SK-N-SH treated with all-trans-retinoic acid at 6 μM for 48 hours (cell line): ENCODE data around the gene XPNPEP2.

Source experiments
- ESRRG ChIP-seq: fragments of 250-450 bp; sonication (Bioruptor Pico); IDR thresholded peaks from 2 replicates; pipeline ENCODE4 v1.6.1; 2021; ENCODE audit warnings: mild to moderate bottlenecking
- OSR1 ChIP-seq: fragments of 250-450 bp; sonication (Bioruptor Pico); IDR thresholded peaks from 2 replicates; pipeline ENCODE4 v1.8.0; 2022; ENCODE audit warnings: moderate library complexity, mild to moderate bottlenecking, inconsistent platforms
- TOX ChIP-seq: fragments of 250-450 bp; sonication (Bioruptor Pico); IDR thresholded peaks from 2 replicates; pipeline ENCODE4 v1.8.0; 2021; ENCODE audit warnings: mild to moderate bottlenecking, moderate library complexity, borderline replicate concordance
- ZFP3 ChIP-seq: fragments of 250-450 bp; sonication (Bioruptor Pico); IDR thresholded peaks from 2 replicates; pipeline ENCODE4 v1.5.0; 2020; ENCODE audit warnings: mild to moderate bottlenecking, moderate library complexity
- TF ChIP-seq, protein P1 (sequence below): fragments of 250-450 bp; sonication (Bioruptor Pico); IDR thresholded peaks from 2 replicates; pipeline ENCODE4 v1.8.0; 2021; ENCODE audit warnings: low read depth, mild to moderate bottlenecking, moderate library complexity, borderline replicate concordance
- TF ChIP-seq, protein P2 (sequence below): fragments of 250-450 bp; sonication (Bioruptor Pico); IDR thresholded peaks from 2 replicates; pipeline ENCODE4 v1.5.1; 2020; ENCODE audit warnings: low read depth, mild to moderate bottlenecking, moderate library complexity
- TF ChIP-seq, protein P3 (sequence below): fragments of 250-450 bp; sonication (Bioruptor Pico); IDR thresholded peaks from 2 replicates; pipeline ENCODE4 v1.5.0; 2020; ENCODE audit warnings: mild to moderate bottlenecking, moderate library complexity

DNA sequence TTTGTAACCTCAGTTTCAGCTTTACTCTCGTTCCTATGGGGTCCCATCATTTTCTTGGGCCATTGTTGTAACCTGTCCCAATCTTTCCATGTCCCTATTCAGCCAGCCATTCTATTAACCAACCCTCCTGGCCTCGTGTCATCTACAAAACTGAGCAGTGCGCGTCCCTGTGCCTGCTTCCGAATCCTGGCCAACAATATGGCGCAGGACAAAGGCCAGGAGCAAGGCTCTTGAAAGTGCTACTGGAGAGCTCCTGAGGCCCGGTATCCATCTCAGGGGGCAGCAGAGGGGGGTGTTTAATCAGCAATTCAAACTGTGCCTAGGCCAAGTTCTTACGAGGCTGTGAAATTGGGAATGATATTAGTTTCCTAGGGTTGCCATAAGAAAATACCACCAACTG is 42.8 kb upstream of the XPNPEP2 start:
- TF ChIP-seq ESRRG (CRISPR knock-in tag) (no peak), OSR1 (CRISPR knock-in tag) (no peak), TOX (CRISPR knock-in tag) (no peak), ZFP3 (CRISPR knock-in tag) (no peak)
- TF ChIP-seq, protein P1, sequence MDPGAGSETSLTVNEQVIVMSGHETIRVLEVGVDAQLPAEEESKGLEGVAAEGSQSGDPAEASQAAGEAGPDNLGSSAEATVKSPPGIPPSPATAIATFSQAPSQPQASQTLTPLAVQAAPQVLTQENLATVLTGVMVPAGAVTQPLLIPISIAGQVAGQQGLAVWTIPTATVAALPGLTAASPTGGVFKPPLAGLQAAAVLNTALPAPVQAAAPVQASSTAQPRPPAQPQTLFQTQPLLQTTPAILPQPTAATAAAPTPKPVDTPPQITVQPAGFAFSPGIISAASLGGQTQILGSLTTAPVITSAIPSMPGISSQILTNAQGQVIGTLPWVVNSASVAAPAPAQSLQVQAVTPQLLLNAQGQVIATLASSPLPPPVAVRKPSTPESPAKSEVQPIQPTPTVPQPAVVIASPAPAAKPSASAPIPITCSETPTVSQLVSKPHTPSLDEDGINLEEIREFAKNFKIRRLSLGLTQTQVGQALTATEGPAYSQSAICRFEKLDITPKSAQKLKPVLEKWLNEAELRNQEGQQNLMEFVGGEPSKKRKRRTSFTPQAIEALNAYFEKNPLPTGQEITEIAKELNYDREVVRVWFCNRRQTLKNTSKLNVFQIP (CRISPR knock-in tag), result no peak
- TF ChIP-seq, protein P2, sequence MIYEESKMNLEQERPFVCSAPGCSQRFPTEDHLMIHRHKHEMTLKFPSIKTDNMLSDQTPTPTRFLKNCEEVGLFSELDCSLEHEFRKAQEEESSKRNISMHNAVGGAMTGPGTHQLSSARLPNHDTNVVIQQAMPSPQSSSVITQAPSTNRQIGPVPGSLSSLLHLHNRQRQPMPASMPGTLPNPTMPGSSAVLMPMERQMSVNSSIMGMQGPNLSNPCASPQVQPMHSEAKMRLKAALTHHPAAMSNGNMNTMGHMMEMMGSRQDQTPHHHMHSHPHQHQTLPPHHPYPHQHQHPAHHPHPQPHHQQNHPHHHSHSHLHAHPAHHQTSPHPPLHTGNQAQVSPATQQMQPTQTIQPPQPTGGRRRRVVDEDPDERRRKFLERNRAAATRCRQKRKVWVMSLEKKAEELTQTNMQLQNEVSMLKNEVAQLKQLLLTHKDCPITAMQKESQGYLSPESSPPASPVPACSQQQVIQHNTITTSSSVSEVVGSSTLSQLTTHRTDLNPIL (CRISPR knock-in tag), result no peak
- TF ChIP-seq, protein P3, sequence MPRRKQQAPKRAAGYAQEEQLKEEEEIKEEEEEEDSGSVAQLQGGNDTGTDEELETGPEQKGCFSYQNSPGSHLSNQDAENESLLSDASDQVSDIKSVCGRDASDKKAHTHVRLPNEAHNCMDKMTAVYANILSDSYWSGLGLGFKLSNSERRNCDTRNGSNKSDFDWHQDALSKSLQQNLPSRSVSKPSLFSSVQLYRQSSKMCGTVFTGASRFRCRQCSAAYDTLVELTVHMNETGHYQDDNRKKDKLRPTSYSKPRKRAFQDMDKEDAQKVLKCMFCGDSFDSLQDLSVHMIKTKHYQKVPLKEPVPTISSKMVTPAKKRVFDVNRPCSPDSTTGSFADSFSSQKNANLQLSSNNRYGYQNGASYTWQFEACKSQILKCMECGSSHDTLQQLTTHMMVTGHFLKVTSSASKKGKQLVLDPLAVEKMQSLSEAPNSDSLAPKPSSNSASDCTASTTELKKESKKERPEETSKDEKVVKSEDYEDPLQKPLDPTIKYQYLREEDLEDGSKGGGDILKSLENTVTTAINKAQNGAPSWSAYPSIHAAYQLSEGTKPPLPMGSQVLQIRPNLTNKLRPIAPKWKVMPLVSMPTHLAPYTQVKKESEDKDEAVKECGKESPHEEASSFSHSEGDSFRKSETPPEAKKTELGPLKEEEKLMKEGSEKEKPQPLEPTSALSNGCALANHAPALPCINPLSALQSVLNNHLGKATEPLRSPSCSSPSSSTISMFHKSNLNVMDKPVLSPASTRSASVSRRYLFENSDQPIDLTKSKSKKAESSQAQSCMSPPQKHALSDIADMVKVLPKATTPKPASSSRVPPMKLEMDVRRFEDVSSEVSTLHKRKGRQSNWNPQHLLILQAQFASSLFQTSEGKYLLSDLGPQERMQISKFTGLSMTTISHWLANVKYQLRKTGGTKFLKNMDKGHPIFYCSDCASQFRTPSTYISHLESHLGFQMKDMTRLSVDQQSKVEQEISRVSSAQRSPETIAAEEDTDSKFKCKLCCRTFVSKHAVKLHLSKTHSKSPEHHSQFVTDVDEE, result no peak
